Suprapubic skin (tissue), 4 donors: ENCODE results near the gene FGF12. TPM values are rescaled to one million over a fixed set of nuclear protein-coding genes. Genes with fewer than 3 reads are reported as not detected.

Experiments used
- DNase-seq, 2 donors: peaks; one replicate each; pipeline ENCODE4 v3.0.0-alpha.2; 2019; ENCODE audit warnings: low spot score in 2 of 2
- H3K27ac ChIP-seq: fragments of 200-600 bp; sonication (generic); one replicate; pipeline ENCODE4 v1.5.1; 2019
- H3K27me3 ChIP-seq: fragments of 200-600 bp; sonication (generic); one replicate; pipeline ENCODE4 v1.5.1; 2019
- H3K36me3 ChIP-seq: fragments of 200-600 bp; sonication (generic); one replicate; pipeline ENCODE4 v1.5.1; 2019
- H3K4me1 ChIP-seq: fragments of 200-600 bp; sonication (generic); one replicate; pipeline ENCODE4 v1.5.1; 2019
- H3K4me3 ChIP-seq: fragments of 200-600 bp; sonication (generic); one replicate; pipeline ENCODE4 v1.5.1; 2019; ENCODE audit warnings: mild to moderate bottlenecking
- H3K9me3 ChIP-seq: fragments of 200-600 bp; sonication (generic); one replicate; pipeline ENCODE4 v1.5.1; 2019
- EP300 ChIP-seq: sonication (generic); formaldehyde crosslinking; IDR thresholded peaks from one replicate; pipeline ENCODE4 v1.6.1; 2017; ENCODE audit warnings: antibody characterized with exemption
- POLR2A ChIP-seq, 2 donors: fragments of 450-650 bp; IDR thresholded peaks; one replicate each; pipeline ENCODE4 v1.6.1; 2017; ENCODE audit warnings: antibody characterized with exemption in 2 of 2, mild to moderate bottlenecking in 2 of 2, moderate library complexity in 2 of 2
- POLR2AphosphoS5 ChIP-seq, 3 donors: sonication (generic); formaldehyde crosslinking; IDR thresholded peaks; one replicate each; pipeline ENCODE4 v1.6.1; 2017; ENCODE audit warnings: antibody characterized with exemption in 3 of 3
- WGBS: methylation state at CpG from one replicate; pipeline ENCODE4 v1.1.5; 2018; 5-methylcytosine and 5-hydroxymethylcytosine counted together
- total RNA-seq, 4 donors: library from RNA; depleted of rRNA; stranded (reverse); fragments of >200 nt; gene quantifications; one replicate each; pipeline ENCODE4 v1.1.0, GENCODE V29; 2016
- TF ChIP-seq, protein P1 (sequence below), 2 donors: fragments of 200-600 bp in 1 of 2; fragments of 450-650 bp in 1 of 2; sonication (generic) in 1 of 2; IDR thresholded peaks; one replicate each; pipeline ENCODE4 v1.5.1; 2016 to 2019; ENCODE audit warnings: antibody characterized with exemption in 2 of 2, mild to moderate bottlenecking in 1 of 2, moderate library complexity in 1 of 2

FGF12 gene
- total RNA-seq, 4 donors from 2014 or later = 1.5 to 3.6 (median 1.6) TPM

DNA sequence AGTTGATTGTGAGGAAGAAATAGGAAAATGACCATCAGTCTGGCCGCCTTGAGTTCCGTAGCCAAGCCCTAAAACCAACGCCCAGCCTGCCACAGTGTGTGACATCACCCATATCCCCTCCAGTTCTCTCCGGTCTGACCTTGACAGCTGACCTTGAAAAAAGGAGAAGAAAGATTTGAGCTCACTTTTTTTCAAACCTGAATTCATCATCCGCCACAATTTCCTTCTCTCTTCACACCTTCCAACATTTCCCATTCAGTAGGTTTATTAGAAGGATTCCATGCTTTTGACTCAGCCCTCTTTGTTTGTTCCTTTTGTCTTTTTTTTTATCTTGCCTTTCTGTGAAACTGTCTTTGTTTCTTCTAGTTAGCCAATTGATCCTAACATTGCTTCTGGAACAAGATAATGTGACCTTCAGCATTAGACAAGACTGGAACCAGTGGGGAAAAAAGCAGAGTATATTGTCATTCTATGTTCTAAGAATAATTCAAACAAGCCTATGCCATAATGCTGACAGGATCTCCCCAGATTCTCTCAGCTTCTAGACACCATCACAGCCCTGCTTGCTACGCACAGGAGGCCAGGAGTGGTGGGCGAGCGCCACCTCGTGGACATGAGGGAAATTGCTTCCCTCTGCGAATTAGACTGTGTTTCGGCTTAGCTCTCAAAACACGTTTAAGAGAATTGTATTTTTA is 283.1 kb downstream of the FGF12 start:
- H3K36me3 ChIP-seq = no peaks in the 10 kb centered on the region
- no peak overlapping the region for H3K4me3 ChIP-seq
- H3K27me3 ChIP-seq = peaks cover 42% of the 10 kb centered on the region
- TF ChIP-seq POLR2AphosphoS5 (IDR thresholded peaks at IDR 0.05) = no peak
- TF ChIP-seq POLR2A (IDR thresholded peaks at IDR 0.05) = no peak
- TF ChIP-seq, protein P1, sequence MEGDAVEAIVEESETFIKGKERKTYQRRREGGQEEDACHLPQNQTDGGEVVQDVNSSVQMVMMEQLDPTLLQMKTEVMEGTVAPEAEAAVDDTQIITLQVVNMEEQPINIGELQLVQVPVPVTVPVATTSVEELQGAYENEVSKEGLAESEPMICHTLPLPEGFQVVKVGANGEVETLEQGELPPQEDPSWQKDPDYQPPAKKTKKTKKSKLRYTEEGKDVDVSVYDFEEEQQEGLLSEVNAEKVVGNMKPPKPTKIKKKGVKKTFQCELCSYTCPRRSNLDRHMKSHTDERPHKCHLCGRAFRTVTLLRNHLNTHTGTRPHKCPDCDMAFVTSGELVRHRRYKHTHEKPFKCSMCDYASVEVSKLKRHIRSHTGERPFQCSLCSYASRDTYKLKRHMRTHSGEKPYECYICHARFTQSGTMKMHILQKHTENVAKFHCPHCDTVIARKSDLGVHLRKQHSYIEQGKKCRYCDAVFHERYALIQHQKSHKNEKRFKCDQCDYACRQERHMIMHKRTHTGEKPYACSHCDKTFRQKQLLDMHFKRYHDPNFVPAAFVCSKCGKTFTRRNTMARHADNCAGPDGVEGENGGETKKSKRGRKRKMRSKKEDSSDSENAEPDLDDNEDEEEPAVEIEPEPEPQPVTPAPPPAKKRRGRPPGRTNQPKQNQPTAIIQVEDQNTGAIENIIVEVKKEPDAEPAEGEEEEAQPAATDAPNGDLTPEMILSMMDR (IDR thresholded peaks at IDR 0.05) = peak; percentile 67 to 93
- no peak overlapping the region for H3K27ac ChIP-seq
- DNase-seq = peak in 1 of 2 donors; percentile 65
- no peaks in the 10 kb centered on the region for H3K4me1 ChIP-seq
- 20% methylated on average over 12 of the region's 12 CpGs for WGBS
- no peaks in the 10 kb centered on the region for H3K9me3 ChIP-seq

DNA sequence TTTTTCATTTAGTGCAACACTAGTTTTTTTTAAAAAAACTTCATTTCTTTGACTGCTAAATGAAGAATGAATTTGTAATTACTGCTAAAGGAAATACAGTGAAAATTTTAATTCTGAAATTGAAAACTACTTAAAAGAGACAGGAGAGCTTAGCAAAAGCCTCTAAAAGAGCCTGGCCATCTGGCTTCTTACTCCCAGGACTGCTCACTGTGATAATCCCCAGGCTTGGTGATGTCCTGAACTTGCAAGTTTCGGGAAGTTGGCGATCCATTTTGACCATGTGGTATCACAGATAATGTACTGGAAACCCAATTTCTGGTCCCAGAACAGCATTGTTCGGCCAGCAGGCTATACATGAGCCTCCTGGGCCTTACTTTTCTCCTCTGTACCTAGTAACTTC is 292.1 kb downstream of the FGF12 start:
- Histone ChIP-seq H3K27ac (no peak overlapping the region), H3K27me3 (peaks cover 11% of the 10 kb centered on the region), H3K4me3 (no peak overlapping the region), H3K9me3 (no peaks in the 10 kb centered on the region), H3K4me1 (no peaks in the 10 kb centered on the region), H3K36me3 (no peaks in the 10 kb centered on the region)
- 66% methylated on average over 3 of the region's 3 CpGs for WGBS
- TF ChIP-seq, protein P1 (IDR thresholded peaks at IDR 0.05) = no peak
- TF ChIP-seq EP300 = no peak
- TF ChIP-seq POLR2A (IDR thresholded peaks at IDR 0.05) = no peak
- no peak for TF ChIP-seq POLR2AphosphoS5 (IDR thresholded peaks at IDR 0.05)
- no peak for DNase-seq

DNA sequence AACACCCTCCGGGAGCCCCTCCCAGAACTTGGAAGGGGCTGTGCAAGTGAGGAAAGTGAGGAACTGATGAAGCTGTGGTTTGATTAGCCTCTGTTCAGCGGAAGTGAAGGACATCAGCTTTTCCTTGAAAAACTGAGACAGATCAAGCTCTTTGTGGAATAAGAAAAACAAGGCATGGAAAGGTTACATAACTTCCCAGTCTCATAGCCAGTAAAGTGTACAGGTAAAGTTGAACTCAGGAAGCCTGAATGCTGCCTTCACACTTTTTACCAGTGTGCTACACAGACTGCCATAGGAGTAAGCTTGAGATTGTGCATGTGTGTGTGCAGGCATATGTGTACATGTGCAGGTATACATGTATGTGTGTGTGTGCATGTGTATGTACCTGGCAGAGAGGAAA is 293.2 kb downstream of the FGF12 start:
- Histone ChIP-seq H3K27me3 (peaks cover 6% of the 10 kb centered on the region), H3K9me3 (no peaks in the 10 kb centered on the region), H3K36me3 (no peaks in the 10 kb centered on the region), H3K4me3 (no peak overlapping the region), H3K27ac (no peak overlapping the region), H3K4me1 (no peaks in the 10 kb centered on the region)
- TF ChIP-seq EP300 (no peak), POLR2A (IDR thresholded peaks at IDR 0.05) (no peak), POLR2AphosphoS5 (IDR thresholded peaks at IDR 0.05) (no peak)
- TF ChIP-seq, protein P1 (IDR thresholded peaks at IDR 0.05) = no peak
- no peak for DNase-seq
- WGBS = 85% methylated on average over 2 of the region's 2 CpGs

DNA sequence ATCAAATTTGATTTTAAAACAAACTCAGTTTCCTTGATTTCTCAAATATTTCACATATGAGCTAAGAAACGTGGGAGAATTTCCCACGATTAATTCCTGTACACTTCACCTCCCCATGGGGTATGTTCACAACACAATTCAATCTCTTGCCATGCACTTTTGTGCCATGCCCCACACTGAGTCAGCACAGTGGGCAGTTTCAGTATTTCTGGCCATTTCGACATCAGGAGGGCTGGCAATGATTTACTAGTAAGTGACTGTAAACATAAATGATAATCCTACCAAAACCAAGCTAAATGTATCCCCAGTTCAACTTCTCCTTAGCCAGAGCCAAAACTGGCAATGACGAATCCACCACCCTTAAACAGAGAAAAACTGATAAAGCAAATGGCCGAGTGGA is 293.6 kb downstream of the FGF12 start:
- no peak for DNase-seq
- Histone ChIP-seq H3K4me1 (no peaks in the 10 kb centered on the region), H3K36me3 (no peaks in the 10 kb centered on the region), H3K9me3 (no peaks in the 10 kb centered on the region), H3K27me3 (peaks cover 6% of the 10 kb centered on the region), H3K4me3 (no peak overlapping the region), H3K27ac (no peak overlapping the region)
- 74% methylated on average over 5 of the region's 5 CpGs for WGBS
- TF ChIP-seq EP300 (no peak), POLR2AphosphoS5 (IDR thresholded peaks at IDR 0.05) (no peak), POLR2A (IDR thresholded peaks at IDR 0.05) (no peak)
- TF ChIP-seq, protein P1 (IDR thresholded peaks at IDR 0.05) = no peak

DNA sequence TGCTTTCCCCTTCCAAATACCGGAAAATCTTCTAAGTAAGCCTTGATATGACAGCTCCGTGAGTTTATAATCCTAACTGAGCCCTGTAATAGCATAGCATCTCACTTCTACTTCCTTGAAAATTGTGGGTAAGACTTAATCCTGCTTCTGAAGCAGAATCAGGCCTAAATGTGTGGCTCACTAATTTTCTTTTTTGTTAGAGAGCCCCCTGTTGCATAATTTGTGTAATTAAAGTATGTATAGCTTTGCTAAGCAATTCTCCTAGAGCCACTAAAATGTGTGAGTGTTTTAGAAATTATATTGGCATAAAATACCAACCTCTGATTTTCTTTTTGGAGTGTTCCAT is 304.4 kb downstream of the FGF12 start:
- H3K27me3 ChIP-seq = no peaks in the 10 kb centered on the region
- WGBS = 74% methylated on average over 2 of the region's 2 CpGs
- no peak overlapping the region for H3K4me3 ChIP-seq
- no peak overlapping the region for H3K27ac ChIP-seq
- no peaks in the 10 kb centered on the region for H3K9me3 ChIP-seq
- H3K4me1 ChIP-seq = no peaks in the 10 kb centered on the region
- no peaks in the 10 kb centered on the region for H3K36me3 ChIP-seq
- DNase-seq = no peak
- TF ChIP-seq POLR2AphosphoS5 (IDR thresholded peaks at IDR 0.05) = no peak
- TF ChIP-seq EP300 = no peak
- TF ChIP-seq, protein P1 (IDR thresholded peaks at IDR 0.05) = no peak
- no peak for TF ChIP-seq POLR2A (IDR thresholded peaks at IDR 0.05)
